Measurements from ENCODE around the gene PAK6.

DNA sequence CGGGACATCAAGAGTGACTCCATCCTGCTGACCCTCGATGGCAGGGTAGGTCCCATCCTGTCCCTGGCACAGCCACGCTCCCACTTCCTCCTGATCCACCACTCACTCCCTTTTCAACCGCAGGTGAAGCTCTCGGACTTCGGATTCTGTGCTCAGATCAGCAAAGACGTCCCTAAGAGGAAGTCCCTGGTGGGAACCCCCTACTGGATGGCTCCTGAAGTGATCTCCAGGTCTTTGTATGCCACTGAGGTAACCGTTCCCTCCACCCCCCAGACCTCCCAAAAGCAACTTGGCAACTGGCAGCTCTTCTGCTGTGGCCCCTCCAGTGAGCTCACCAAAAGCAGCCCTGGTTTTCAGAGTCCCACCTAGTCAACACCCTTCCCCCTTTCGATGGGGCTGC lies 34.6 kb downstream of the PAK6 start:
- no peak for TF ChIP-seq POLR2AphosphoS5 (IDR thresholded peaks at IDR 0.05)
- TF ChIP-seq, protein P1, sequence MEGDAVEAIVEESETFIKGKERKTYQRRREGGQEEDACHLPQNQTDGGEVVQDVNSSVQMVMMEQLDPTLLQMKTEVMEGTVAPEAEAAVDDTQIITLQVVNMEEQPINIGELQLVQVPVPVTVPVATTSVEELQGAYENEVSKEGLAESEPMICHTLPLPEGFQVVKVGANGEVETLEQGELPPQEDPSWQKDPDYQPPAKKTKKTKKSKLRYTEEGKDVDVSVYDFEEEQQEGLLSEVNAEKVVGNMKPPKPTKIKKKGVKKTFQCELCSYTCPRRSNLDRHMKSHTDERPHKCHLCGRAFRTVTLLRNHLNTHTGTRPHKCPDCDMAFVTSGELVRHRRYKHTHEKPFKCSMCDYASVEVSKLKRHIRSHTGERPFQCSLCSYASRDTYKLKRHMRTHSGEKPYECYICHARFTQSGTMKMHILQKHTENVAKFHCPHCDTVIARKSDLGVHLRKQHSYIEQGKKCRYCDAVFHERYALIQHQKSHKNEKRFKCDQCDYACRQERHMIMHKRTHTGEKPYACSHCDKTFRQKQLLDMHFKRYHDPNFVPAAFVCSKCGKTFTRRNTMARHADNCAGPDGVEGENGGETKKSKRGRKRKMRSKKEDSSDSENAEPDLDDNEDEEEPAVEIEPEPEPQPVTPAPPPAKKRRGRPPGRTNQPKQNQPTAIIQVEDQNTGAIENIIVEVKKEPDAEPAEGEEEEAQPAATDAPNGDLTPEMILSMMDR (IDR thresholded peaks at IDR 0.05): no peak

All from prostate gland (tissue), 2 donors.